Kidney (tissue), 14 donors: ENCODE measurements around the gene FZD7. TPM values are rescaled to one million over a fixed set of nuclear protein-coding genes. Genes with fewer than 3 reads are reported as not detected.
A peak's percentile ranks its signal among the peaks of the same experiment; 100 is the strongest.

Source experiments
- DNase-seq, 5 donors: peaks; one replicate each; pipeline ENCODE4 v3.0.0-alpha.2; 2013 to 2020
- FAIRE-seq: peaks from 2 replicates; lab custom pipeline; 2012; peaks lifted over from hg19 to GRCh38; lab: Jason Lieb, UNC
- H3K27ac ChIP-seq, 2 donors: one replicate each; pipeline ENCODE4 v1.7.0; 2013; ENCODE audit warnings: low read depth in 2 of 2, low read length in 2 of 2, inconsistent platforms in 1 of 2
- H3K27me3 ChIP-seq: one replicate; pipeline ENCODE4 v1.7.1; 2013; ENCODE audit warnings: low read length, inconsistent platforms; ENCODE audit not compliant: control insufficient read depth, insufficient read depth
- H3K36me3 ChIP-seq, 3 donors: one replicate each; pipeline versions ENCODE4 v1.7.0 to v1.7.1; 2013; ENCODE audit warnings: low read length in 3 of 3, control low read depth in 1 of 3, inconsistent platforms in 1 of 3; ENCODE audit not compliant: insufficient read depth in 3 of 3, control insufficient read depth in 2 of 3
- H3K4me1 ChIP-seq, 3 donors: one replicate each; pipeline versions ENCODE4 v1.7.0 to v1.7.1; 2013; ENCODE audit warnings: low read length in 3 of 3, inconsistent platforms in 1 of 3, low read depth in 1 of 3; ENCODE audit not compliant: control insufficient read depth in 2 of 3, insufficient read depth in 2 of 3
- H3K4me3 ChIP-seq, 3 donors: one replicate each; pipeline versions ENCODE4 v1.7.0 to v1.8.1; 2013; ENCODE audit warnings: low read length in 3 of 3, control low read depth in 1 of 3, inconsistent platforms in 1 of 3
- H3K9ac ChIP-seq, 3 donors: one replicate each; pipeline versions ENCODE4 v1.7.0 to v1.7.1; 2013; ENCODE audit warnings: low read length in 3 of 3, control low read depth in 1 of 3, inconsistent platforms in 1 of 3
- H3K9me3 ChIP-seq, 3 donors: one replicate each; pipeline versions ENCODE4 v1.7.0 to v1.7.1; 2013; ENCODE audit warnings: low read length in 3 of 3, control low read depth in 1 of 3, inconsistent platforms in 1 of 3; ENCODE audit not compliant: control insufficient read depth in 2 of 3, insufficient read depth in 1 of 3
- intact Hi-C: fragments of 100-400 bp; cut with DNase I; formaldehyde crosslinking; loops from one replicate; pipeline ENCODE4 v1.11.1; 2022
- polyA plus RNA-seq: library from polyadenylated mRNA; stranded (reverse); fragments of 350-450 nt; fragmentation: Illumina TruSeq; extraction: RNeasy Lipid Tissue Mini Kit (QIAGEN cat#74804); gene quantifications from one replicate; pipeline ENCODE4 v1.2.3, GENCODE V29; 2014; ENCODE audit warnings: low read depth, low replicate concordance; ENCODE audit not compliant: insufficient read depth
- total RNA-seq: library from RNA; stranded (reverse); fragmentation: NEBNext Ultra II Directional; extraction: Animal tissue kit (Norgen Biotek cat#: 25700); gene quantifications from one replicate; pipeline ENCODE4 v1.2.1, GENCODE V29; 2021
- TF ChIP-seq, protein P1 (sequence below): IDR thresholded peaks from 3 replicates; pipeline ENCODE4 v1.5.1; 2012; ENCODE audit warnings: mild to moderate bottlenecking, moderate library complexity, borderline replicate concordance; ENCODE audit not compliant: insufficient read depth; ENCODE audit errors: extremely low read depth
- donor health status: control.
- donor health status: control.
- donor health status: control.
- donor health status: control.
- donor health status: control.
- donor health status: DM: yes; HTN: yes; CAD: no.
- donor health status: Normal renal cell carcinoma (clear cell type).

The FZD7 gene
- total and polyA plus RNA-seq, 2 donors from 2014 or later = 5.6 to 14.0 TPM

- FAIRE-seq (no peak), DNase-seq (peak in 4 of 5 donors; percentile 47 to 77 (median 68))
- no peaks in the 10 kb centered on the region for H3K9me3 ChIP-seq
- H3K27me3 ChIP-seq = no peaks in the 10 kb centered on the region
- no peak overlapping the region for H3K27ac ChIP-seq
- TF ChIP-seq, protein P1, sequence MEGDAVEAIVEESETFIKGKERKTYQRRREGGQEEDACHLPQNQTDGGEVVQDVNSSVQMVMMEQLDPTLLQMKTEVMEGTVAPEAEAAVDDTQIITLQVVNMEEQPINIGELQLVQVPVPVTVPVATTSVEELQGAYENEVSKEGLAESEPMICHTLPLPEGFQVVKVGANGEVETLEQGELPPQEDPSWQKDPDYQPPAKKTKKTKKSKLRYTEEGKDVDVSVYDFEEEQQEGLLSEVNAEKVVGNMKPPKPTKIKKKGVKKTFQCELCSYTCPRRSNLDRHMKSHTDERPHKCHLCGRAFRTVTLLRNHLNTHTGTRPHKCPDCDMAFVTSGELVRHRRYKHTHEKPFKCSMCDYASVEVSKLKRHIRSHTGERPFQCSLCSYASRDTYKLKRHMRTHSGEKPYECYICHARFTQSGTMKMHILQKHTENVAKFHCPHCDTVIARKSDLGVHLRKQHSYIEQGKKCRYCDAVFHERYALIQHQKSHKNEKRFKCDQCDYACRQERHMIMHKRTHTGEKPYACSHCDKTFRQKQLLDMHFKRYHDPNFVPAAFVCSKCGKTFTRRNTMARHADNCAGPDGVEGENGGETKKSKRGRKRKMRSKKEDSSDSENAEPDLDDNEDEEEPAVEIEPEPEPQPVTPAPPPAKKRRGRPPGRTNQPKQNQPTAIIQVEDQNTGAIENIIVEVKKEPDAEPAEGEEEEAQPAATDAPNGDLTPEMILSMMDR = no peak
- no peak overlapping the region for H3K9ac ChIP-seq
- intact Hi-C loops = no loop called here
- no peaks in the 10 kb centered on the region for H3K36me3 ChIP-seq
- H3K4me1 ChIP-seq = no peaks in the 10 kb centered on the region
- H3K4me3 ChIP-seq = no peak overlapping the region
These were observed 24.6 kb upstream of the FZD7 start for GRCh38 chr2:202009019-202009481.

DNA sequence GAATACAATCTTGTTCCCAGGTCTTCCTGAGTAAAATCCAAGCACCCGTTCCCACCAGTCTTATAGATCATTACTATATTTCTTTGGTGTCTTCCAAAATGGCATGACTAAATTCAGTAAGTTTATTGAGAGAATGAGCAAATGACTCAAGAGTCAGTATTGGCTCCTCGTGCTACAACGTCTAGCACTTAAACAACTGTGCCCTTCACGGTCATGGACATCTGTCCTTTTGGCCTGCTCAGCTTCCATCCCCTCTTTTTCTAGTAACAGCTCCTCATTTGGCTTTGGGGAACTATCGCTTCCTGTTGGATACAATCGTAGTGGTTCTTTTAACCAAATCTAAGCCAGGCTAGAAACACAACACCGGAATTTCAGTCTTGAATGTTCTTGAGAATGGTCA lies 24.1 kb upstream of the FZD7 start:
- Histone ChIP-seq H3K4me1 (no peaks in the 10 kb centered on the region), H3K36me3 (no peaks in the 10 kb centered on the region), H3K9me3 (no peaks in the 10 kb centered on the region), H3K27me3 (no peaks in the 10 kb centered on the region), H3K4me3 (no peak overlapping the region), H3K9ac (no peak overlapping the region), H3K27ac (no peak overlapping the region)
- intact Hi-C loops = no loop called here
- FAIRE-seq (no peak), DNase-seq (no peak)
- TF ChIP-seq, protein P1 = no peak

GRCh38 chr2:202014318-202014717 lies 19.3 kb upstream of the FZD7 start:
- TF ChIP-seq, protein P1 = no peak
- intact Hi-C loops = no loop called here
- DNase-seq = no peak
- Histone ChIP-seq H3K9ac (no peak overlapping the region), H3K9me3 (no peaks in the 10 kb centered on the region), H3K36me3 (no peaks in the 10 kb centered on the region), H3K27ac (no peak overlapping the region), H3K4me1 (no peaks in the 10 kb centered on the region), H3K4me3 (no peak overlapping the region), H3K27me3 (no peaks in the 10 kb centered on the region)
- FAIRE-seq = no peak

DNA sequence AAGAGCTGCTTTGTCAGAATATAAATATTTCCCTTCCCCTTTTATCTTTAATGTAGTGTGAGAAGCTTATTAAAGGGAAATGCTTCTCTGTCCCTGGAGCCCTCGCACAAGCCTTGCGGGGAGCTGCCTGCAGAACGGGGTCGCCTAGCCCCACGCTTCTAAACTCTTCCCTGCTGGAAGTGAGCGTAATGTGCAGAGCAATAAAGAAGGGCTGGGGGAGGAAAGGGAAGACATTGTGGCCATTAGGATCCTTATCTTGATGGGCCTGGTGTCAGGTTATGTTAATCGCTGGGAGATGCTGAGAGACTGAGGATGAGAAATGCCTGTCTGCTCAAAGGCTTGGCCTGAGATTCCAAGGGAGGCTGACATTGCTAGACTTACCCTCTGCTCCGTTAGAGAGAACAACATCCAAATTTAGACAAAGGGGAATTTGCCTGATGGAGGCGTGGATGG lies 18.9 kb upstream of the FZD7 start:
- peak in 4 of 5 donors; percentile 70 to 93 (median 84) for DNase-seq

More for the DNA sequence above, 18.9 kb upstream of the FZD7 start:
- no peak for FAIRE-seq
- H3K4me3 ChIP-seq = no peak overlapping the region
- no peak overlapping the region for H3K27ac ChIP-seq
- no peaks in the 10 kb centered on the region for H3K36me3 ChIP-seq
- no peaks in the 10 kb centered on the region for H3K9me3 ChIP-seq
- intact Hi-C loops = no loop called here
- TF ChIP-seq, protein P1 = no peak
- H3K27me3 ChIP-seq = no peaks in the 10 kb centered on the region
- no peak overlapping the region for H3K9ac ChIP-seq
- H3K4me1 ChIP-seq = no peaks in the 10 kb centered on the region
